ENCODE measurements around the gene TMEM176B.

DNA sequence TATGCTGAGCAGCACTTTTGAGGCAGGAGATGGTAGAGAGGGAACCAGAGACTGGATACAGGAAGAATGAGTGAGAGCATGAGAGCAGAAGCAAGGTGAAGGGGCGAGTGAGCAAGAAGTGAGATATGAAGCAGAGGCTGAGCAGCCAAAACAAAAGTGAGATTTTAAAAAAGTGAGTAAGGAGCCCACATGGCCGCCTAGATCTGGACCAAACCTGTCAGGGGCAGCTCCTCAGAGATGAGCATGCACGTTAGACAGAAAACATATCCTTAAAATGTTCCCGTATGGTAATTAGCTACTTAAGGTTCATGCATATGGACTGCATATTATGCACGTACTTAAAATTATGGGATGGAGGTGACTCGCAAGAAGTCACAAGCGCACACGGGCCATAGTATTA lies 22.9 kb upstream of the TMEM176B start:
- TF ChIP-seq, protein P1, sequence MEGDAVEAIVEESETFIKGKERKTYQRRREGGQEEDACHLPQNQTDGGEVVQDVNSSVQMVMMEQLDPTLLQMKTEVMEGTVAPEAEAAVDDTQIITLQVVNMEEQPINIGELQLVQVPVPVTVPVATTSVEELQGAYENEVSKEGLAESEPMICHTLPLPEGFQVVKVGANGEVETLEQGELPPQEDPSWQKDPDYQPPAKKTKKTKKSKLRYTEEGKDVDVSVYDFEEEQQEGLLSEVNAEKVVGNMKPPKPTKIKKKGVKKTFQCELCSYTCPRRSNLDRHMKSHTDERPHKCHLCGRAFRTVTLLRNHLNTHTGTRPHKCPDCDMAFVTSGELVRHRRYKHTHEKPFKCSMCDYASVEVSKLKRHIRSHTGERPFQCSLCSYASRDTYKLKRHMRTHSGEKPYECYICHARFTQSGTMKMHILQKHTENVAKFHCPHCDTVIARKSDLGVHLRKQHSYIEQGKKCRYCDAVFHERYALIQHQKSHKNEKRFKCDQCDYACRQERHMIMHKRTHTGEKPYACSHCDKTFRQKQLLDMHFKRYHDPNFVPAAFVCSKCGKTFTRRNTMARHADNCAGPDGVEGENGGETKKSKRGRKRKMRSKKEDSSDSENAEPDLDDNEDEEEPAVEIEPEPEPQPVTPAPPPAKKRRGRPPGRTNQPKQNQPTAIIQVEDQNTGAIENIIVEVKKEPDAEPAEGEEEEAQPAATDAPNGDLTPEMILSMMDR (conservative IDR thresholded peaks at IDR 0.05; ENCODE audit: low read length), result no peak
- no peak for TF ChIP-seq EZH2phosphoT487 (IDR thresholded peaks at IDR 0.05; ENCODE audit: borderline replicate concordance, low read depth, low read length)

Measured in OCI-LY7 (cell line).